ENCODE results near the gene HESX1. TPM values are rescaled to one million over a fixed set of nuclear protein-coding genes. Genes with fewer than 3 reads are reported as not detected.

Gene HESX1
- total and polyA plus RNA-seq, 2 of the 13 experiments (the other 11 are each of a cell fraction or from before 2014, with no cell fraction given) = 0.57 to 0.75 TPM

GRCh38 chr3:57227204-57227929 lies 27.6 kb upstream of the HESX1 start, which contains the start of gene APPL1 (continued):
- peak; percentile 58 for TF ChIP-seq ARID5B (CRISPR knock-in tag; IDR thresholded peaks at IDR 0.05)
- no peak for TF ChIP-seq ZNF496 (CRISPR knock-in tag; IDR thresholded peaks at IDR 0.05; ENCODE audit: insufficient replicate concordance)
- no peak for TF ChIP-seq NFIB (CRISPR knock-in tag; IDR thresholded peaks at IDR 0.05; ENCODE audit: borderline replicate concordance)
- TF ChIP-seq, protein P1, sequence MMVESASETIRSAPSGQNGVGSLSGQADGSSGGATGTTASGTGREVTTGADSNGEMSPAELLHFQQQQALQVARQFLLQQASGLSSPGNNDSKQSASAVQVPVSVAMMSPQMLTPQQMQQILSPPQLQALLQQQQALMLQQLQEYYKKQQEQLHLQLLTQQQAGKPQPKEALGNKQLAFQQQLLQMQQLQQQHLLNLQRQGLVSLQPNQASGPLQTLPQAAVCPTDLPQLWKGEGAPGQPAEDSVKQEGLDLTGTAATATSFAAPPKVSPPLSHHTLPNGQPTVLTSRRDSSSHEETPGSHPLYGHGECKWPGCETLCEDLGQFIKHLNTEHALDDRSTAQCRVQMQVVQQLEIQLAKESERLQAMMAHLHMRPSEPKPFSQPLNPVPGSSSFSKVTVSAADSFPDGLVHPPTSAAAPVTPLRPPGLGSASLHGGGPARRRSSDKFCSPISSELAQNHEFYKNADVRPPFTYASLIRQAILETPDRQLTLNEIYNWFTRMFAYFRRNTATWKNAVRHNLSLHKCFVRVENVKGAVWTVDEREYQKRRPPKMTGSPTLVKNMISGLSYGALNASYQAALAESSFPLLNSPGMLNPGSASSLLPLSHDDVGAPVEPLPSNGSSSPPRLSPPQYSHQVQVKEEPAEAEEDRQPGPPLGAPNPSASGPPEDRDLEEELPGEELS (CRISPR knock-in tag; IDR thresholded peaks at IDR 0.05) = no peak
- no peak for TF ChIP-seq WIZ (CRISPR knock-in tag; IDR thresholded peaks at IDR 0.05)
- TF ChIP-seq TSC22D2 (CRISPR knock-in tag; IDR thresholded peaks at IDR 0.05; ENCODE audit: borderline replicate concordance) = no peak; the same call in 1 of the 2 replicates
- peak; percentile 84 for TF ChIP-seq ATF7-NPFF (CRISPR knock-in tag; IDR thresholded peaks at IDR 0.05; ENCODE audit: low read depth)
- 0 out of 2 replicates have a peak, but pooled peaks have one; percentile 53 for TF ChIP-seq ZNF557 (CRISPR knock-in tag; IDR thresholded peaks at IDR 0.05)
- peak; percentile 46; the same call in 1 of the 2 replicates for TF ChIP-seq PPARG (CRISPR knock-in tag; conservative IDR thresholded peaks at IDR 0.05)
- no peak for TF ChIP-seq NCOR1 (IDR thresholded peaks at IDR 0.05; ENCODE audit: borderline replicate concordance, low read length)
- 0 out of 2 replicates have a peak, but pooled peaks have one; percentile 33 for TF ChIP-seq SNAPC2 (CRISPR knock-in tag; IDR thresholded peaks at IDR 0.05)
- no peak for TF ChIP-seq NFAT5 (CRISPR knock-in tag; IDR thresholded peaks at IDR 0.05)
- no peak for TF ChIP-seq ZEB1 (IDR thresholded peaks at IDR 0.05; ENCODE audit: insufficient replicate concordance, low read depth)
- TF ChIP-seq MEIS2 (CRISPR knock-in tag; IDR thresholded peaks at IDR 0.05) = peak; percentile 80
- TF ChIP-seq SKIL (CRISPR knock-in tag; IDR thresholded peaks at IDR 0.05; ENCODE audit: borderline replicate concordance) = 0 out of 2 replicates have a peak, but pooled peaks have one; percentile 20
